Fibroblast of villous mesenchyme (primary cell): ENCODE results near the gene ALKBH2. TPM values are rescaled to one million over a fixed set of nuclear protein-coding genes. Genes with fewer than 3 reads are reported as not detected.

ENCODE experiments used
- DNase-seq: peaks from one replicate; pipeline ENCODE4 v3.0.0-alpha.2; 2010; ENCODE audit warnings: low read depth
- H3K4me3 ChIP-seq: 2 replicates; pipeline ENCODE4 v1.5.1; 2011; ENCODE audit warnings: low read depth, mild to moderate bottlenecking, low read length
- CTCF ChIP-seq: IDR thresholded peaks from 2 replicates; pipeline ENCODE4 v1.5.1; 2012; ENCODE audit warnings: low read depth, mild to moderate bottlenecking, low read length; ENCODE audit not compliant: insufficient read depth
- total RNA-seq: library from RNA; depleted of rRNA; stranded (reverse); fragments of >200 nt; gene quantifications from 2 replicates; pipeline ENCODE4 v1.2.3, GENCODE V29; 2012

ALKBH2 gene
- total RNA-seq, 1 donor: 16.0 TPM

DNA sequence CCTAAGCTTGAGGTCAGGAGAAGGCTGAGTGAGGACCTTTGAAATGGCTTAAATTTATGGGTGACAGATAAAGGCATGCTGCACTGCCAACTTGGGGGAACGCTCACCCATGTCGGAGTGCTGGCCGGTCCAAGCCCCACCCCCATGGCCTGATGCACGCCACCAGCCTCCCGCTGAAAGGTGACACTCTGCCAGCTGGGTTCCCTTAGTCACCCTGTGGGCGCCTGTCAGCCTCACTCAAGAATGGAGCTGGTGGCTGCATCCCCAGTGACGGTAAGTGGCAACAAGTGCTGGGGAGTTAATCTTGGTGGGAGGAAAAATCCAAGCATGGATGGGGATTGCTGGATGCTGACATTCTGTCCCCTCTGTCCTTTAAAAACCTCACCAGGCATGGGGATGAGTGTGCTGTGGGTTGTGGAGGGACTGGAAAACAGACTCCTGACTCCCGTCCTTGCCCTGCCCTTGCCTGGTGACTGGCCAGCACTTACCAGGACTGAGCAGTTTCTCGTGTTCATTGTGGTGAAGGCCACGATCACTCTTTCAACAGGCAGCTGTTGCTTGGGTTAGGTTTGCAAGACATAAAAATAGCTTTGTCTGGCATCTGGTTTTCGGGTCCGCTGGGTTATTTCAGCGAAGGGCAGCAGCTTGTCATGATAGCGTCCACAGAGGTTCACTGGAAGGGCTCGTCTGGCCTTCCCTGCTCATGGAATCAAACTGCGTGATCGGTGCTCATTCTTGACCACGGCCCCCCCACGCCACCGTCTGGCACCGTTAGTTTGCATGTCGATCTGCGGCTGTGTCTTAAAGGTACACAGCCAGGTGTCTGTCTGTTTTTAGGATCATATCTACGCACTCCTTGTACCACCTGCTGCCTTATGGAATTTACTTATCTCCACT, 38.1 kb upstream of the ALKBH2 start:
- no peak for DNase-seq
- no peak for TF ChIP-seq CTCF
- H3K4me3 ChIP-seq: no peak overlapping the region

DNA sequence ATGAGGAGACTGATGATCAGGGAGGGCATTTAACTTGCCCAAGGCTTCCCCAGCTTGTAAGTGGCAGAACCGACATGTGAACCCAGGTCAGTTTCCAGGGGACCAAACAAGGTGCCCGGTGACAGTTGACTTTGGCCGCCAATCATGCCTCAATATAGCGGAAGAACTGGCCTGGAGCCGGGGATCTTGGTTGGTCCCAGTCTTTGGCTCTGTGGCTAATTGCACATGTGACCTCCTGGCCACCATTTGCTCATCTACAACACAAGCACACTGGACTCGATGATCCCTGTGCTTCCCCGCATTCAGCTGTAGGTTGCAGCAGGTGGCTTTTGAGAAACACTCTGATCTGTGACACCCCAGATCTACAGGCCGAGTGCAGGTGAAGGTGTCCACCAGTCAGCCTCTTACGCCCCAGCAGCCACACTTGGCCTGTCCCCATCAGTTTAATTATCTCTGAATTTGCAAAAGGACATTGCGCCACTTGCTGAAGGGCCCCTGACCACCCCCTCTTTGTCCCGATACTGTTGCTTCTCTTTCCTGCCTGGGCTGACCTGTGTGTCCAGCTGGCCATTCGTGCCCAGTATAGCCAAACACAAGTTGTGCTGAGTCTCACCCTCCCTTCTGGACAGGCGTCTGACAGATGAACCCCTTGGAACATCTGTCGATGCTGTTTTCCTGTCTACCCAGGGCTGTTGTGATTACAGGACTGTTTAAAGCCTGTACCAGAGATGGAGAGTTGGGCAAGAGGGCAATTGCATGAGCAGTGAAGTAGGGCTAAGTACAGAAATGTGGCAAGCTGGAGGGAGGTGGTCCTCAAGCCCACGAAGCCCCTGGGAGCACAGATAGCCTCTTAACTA, 37.3 kb upstream of the ALKBH2 start:
- H3K4me3 ChIP-seq: no peak overlapping the region
- no peak for TF ChIP-seq CTCF
- DNase-seq: no peak

- TF ChIP-seq CTCF: no peak
- H3K4me3 ChIP-seq: no peak overlapping the region
- DNase-seq: no peak
These were observed 34.4 kb upstream of the ALKBH2 start for GRCh38 chr12:109127533-109128242.

- peak; percentile 19 for DNase-seq
- H3K4me3 ChIP-seq: no peak overlapping the region
- no peak for TF ChIP-seq CTCF
These were observed 33.5 kb upstream of the ALKBH2 start for GRCh38 chr12:109126784-109127183.

GRCh38 chr12:109125791-109126190, 32.5 kb upstream of the ALKBH2 start:
- DNase-seq: no peak
- no peak for TF ChIP-seq CTCF
- H3K4me3 ChIP-seq: no peak overlapping the region

GRCh38 chr12:109124878-109125648, 31.8 kb upstream of the ALKBH2 start:
- DNase-seq: no peak
- H3K4me3 ChIP-seq: no peak overlapping the region
- TF ChIP-seq CTCF: no peak
